ENCODE results near the gene RIT2. TPM values are rescaled to one million over a fixed set of nuclear protein-coding genes. Genes with fewer than 3 reads are reported as not detected.
"Not testable (repeated sequence)": the region's sequence is repeated elsewhere in the genome, so short reads cannot be mapped to it uniquely, and the experiment has no call there.

RIT2 gene
- total RNA-seq, 3 donors from 2014 or later (not counting 1 experiment from before 2014, with no cell fraction given), result not detected

GRCh38 chr18:42742969-42743368 is 372.5 kb downstream of the RIT2 start:
- Histone ChIP-seq H3K36me3 (ENCODE audit: control insufficient read depth, insufficient read depth, low read length) (no peaks in the 10 kb centered on the region), H3K4me1 (ENCODE audit: control insufficient read depth, insufficient read depth, low read length) (no peaks in the 10 kb centered on the region), H3K27me3 (ENCODE audit: control insufficient read depth, insufficient read depth, low read length) (no peaks in the 10 kb centered on the region), H3K4me3 (ENCODE audit: low read length) (no peak overlapping the region), H3K27ac (ENCODE audit: low read length) (no peak overlapping the region), H3K9me3 (ENCODE audit: control insufficient read depth, insufficient read depth, low read length) (no peaks in the 10 kb centered on the region)
- no peak for TF ChIP-seq CTCF (IDR thresholded peaks at IDR 0.05)
- intact Hi-C loops (cut with micrococcal nuclease), result no loop called here
- Mint-ChIP-seq H3K27ac (no peak overlapping the region), H3K9me3 (peaks cover 0 to 4% of the 10 kb centered on the region in 2 donors), H3K4me1 (no peaks in the 10 kb centered on the region), H3K36me3 (peaks cover 1% of the 10 kb centered on the region), H3K4me3 (no peak overlapping the region), H3K27me3 (ENCODE audit: low read depth in 2 of 2) (no peaks in the 10 kb centered on the region)
- no peak for ATAC-seq
- no peak for DNase-seq

DNA sequence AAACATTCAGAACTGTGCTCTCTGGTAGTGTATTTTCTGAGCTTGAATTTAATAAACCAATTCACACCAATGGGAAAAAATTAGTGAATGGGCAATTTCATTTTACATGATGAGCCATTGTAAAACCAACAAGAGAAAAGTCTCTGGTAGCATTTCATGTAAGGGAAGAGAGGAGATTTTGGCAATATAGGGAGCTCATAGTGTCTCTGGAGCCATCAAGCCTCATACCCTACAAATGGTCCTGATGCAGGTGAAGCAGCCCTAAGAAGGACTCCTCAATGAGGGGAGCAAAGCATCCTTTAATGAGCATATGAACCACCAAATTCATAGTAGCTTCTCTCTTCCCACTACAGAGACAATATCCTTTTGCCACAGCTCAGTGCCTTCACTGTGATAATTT is 373.0 kb downstream of the RIT2 start:
- no peak overlapping the region for H3K27ac Mint-ChIP-seq

GRCh38 chr18:42741805-42742347 is 373.6 kb downstream of the RIT2 start:
- H3K27me3 ChIP-seq (ENCODE audit: control insufficient read depth, insufficient read depth, low read length); H3K9me3 ChIP-seq (ENCODE audit: control insufficient read depth, insufficient read depth, low read length); H3K4me1 Mint-ChIP-seq; H3K4me3 ChIP-seq (ENCODE audit: low read length); H3K27ac ChIP-seq (ENCODE audit: low read length); H3K4me1 ChIP-seq (ENCODE audit: control insufficient read depth, insufficient read depth, low read length); H3K9me3 Mint-ChIP-seq; ATAC-seq; intact Hi-C loops (cut with micrococcal nuclease); H3K4me3 Mint-ChIP-seq; DNase-seq; H3K36me3 ChIP-seq (ENCODE audit: control insufficient read depth, insufficient read depth, low read length); H3K27me3 Mint-ChIP-seq (ENCODE audit: low read depth in 2 of 2); H3K36me3 Mint-ChIP-seq; H3K27ac Mint-ChIP-seq: not testable (repeated sequence)
- WGBS (ENCODE audit: insufficient coverage), result 84% methylated on average over 11 of the region's 12 CpGs

More for the DNA sequence above, 373.0 kb downstream of the RIT2 start:
- ATAC-seq (no peak), DNase-seq (no peak)
- Histone ChIP-seq H3K4me3 (ENCODE audit: low read length) (no peak overlapping the region), H3K36me3 (ENCODE audit: control insufficient read depth, insufficient read depth, low read length) (no peaks in the 10 kb centered on the region), H3K27me3 (ENCODE audit: control insufficient read depth, insufficient read depth, low read length) (no peaks in the 10 kb centered on the region), H3K9me3 (ENCODE audit: control insufficient read depth, insufficient read depth, low read length) (no peaks in the 10 kb centered on the region), H3K27ac (ENCODE audit: low read length) (no peak overlapping the region), H3K4me1 (ENCODE audit: control insufficient read depth, insufficient read depth, low read length) (no peaks in the 10 kb centered on the region)
- peaks cover 2 to 6% of the 10 kb centered on the region in 2 donors for H3K9me3 Mint-ChIP-seq
- H3K27me3 Mint-ChIP-seq (ENCODE audit: low read depth in 2 of 2), result no peaks in the 10 kb centered on the region
- no peaks in the 10 kb centered on the region for H3K4me1 Mint-ChIP-seq
- intact Hi-C loops (cut with micrococcal nuclease), result no loop called here
- no peak for TF ChIP-seq CTCF (IDR thresholded peaks at IDR 0.05)
- H3K36me3 Mint-ChIP-seq, result no peaks in the 10 kb centered on the region
- no peak overlapping the region for H3K4me3 Mint-ChIP-seq

DNA sequence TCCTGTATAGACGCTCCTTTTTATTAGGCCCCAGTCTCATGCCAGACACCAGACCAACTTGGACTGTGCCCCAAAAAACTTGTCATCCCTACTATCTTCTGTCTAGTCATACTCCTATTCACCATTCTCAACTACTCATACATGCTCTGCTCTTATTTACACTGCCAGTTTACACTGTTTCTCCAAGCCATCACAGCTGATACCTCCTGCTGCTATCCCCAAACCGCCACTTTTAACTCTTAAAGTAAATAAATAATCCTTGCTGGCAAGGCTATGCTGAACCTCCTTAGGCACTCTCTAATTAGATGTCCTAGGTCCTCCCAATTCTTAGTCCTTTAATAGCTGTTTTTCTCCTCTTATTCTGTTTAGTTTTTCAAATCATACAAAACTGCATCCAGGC is 374.2 kb downstream of the RIT2 start:
- ATAC-seq; H3K36me3 Mint-ChIP-seq; H3K27me3 Mint-ChIP-seq (ENCODE audit: low read depth in 2 of 2); H3K4me3 ChIP-seq (ENCODE audit: low read length); H3K4me3 Mint-ChIP-seq; H3K27me3 ChIP-seq (ENCODE audit: control insufficient read depth, insufficient read depth, low read length); H3K4me1 Mint-ChIP-seq; H3K4me1 ChIP-seq (ENCODE audit: control insufficient read depth, insufficient read depth, low read length); intact Hi-C loops (cut with micrococcal nuclease); H3K36me3 ChIP-seq (ENCODE audit: control insufficient read depth, insufficient read depth, low read length); H3K9me3 ChIP-seq (ENCODE audit: control insufficient read depth, insufficient read depth, low read length); H3K27ac ChIP-seq (ENCODE audit: low read length); H3K9me3 Mint-ChIP-seq; DNase-seq; H3K27ac Mint-ChIP-seq: not testable (repeated sequence)
- 88% methylated on average over 2 of the region's 2 CpGs for WGBS (ENCODE audit: insufficient coverage)

DNA sequence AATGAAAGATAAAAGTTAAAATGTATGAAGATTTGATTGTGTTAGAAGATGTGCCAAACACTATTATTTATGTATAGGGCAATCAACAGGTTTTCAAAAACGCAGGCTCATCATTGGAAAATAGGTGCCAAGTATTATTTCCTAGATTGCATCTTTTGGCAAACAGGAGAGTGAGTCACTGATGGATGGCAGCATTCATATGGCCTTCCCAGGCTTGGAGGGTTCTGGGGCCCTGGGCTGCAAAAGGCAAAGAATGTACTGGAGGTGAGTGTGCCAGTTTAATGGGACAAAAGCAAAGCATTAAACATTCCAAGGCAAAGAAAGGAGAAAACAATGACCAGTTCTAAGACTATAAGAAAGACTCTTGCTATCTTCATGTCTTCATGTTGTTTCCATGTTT is 379.4 kb downstream of the RIT2 start:
- H3K9me3 ChIP-seq (ENCODE audit: control insufficient read depth, insufficient read depth, low read length), result no peaks in the 10 kb centered on the region
- no peak overlapping the region for H3K27ac Mint-ChIP-seq
- H3K36me3 ChIP-seq (ENCODE audit: control insufficient read depth, insufficient read depth, low read length), result no peaks in the 10 kb centered on the region
- H3K36me3 Mint-ChIP-seq, result no peaks in the 10 kb centered on the region
- H3K4me1 Mint-ChIP-seq, result no peaks in the 10 kb centered on the region
- no peaks in the 10 kb centered on the region for H3K27me3 ChIP-seq (ENCODE audit: control insufficient read depth, insufficient read depth, low read length)
- TF ChIP-seq CTCF (IDR thresholded peaks at IDR 0.05), result no peak
- ATAC-seq (no peak), DNase-seq (no peak)
- no peaks in the 10 kb centered on the region for H3K27me3 Mint-ChIP-seq (ENCODE audit: low read depth in 2 of 2)
- no peak overlapping the region for H3K4me3 Mint-ChIP-seq
- WGBS (ENCODE audit: insufficient coverage), result 79% methylated on average over 1 of the region's 1 CpG
- H3K4me1 ChIP-seq (ENCODE audit: control insufficient read depth, insufficient read depth, low read length), result no peaks in the 10 kb centered on the region
- no peak overlapping the region for H3K27ac ChIP-seq (ENCODE audit: low read length)
- intact Hi-C loops (cut with micrococcal nuclease), result no loop called here
- no peak overlapping the region for H3K4me3 ChIP-seq (ENCODE audit: low read length)
- peaks cover 4 to 6% of the 10 kb centered on the region in 2 donors for H3K9me3 Mint-ChIP-seq

Data from natural killer cell (primary cell).